Erythroblast (primary cell): ENCODE measurements around the gene DHDH.

ENCODE experiments used
- GATA1 ChIP-seq: IDR thresholded peaks from 2 replicates; pipeline ENCODE4 v1.6.1; 2011; ENCODE audit warnings: low read depth, mild to moderate bottlenecking, control low read depth, low read length, moderate library complexity
- POLR2A ChIP-seq: IDR thresholded peaks from 2 replicates; pipeline ENCODE4 v1.6.1; 2011; ENCODE audit warnings: mild to moderate bottlenecking, low read length

GRCh38 chr19:48910803-48911202 is 22.7 kb upstream of the DHDH start:
- no peak for TF ChIP-seq POLR2A
- no peak for TF ChIP-seq GATA1
